Loucy (cell line): ENCODE results near the gene FIGN.

Source experiments
- CTCF ChIP-seq: fragments of 200-600 bp; sonication (generic); conservative IDR thresholded peaks from 2 replicates; pipeline ENCODE4 v1.5.1; 2014; ENCODE audit warnings: mild to moderate bottlenecking, antibody characterized with exemption, low read length
- EZH2phosphoT487 ChIP-seq: fragments of 200-600 bp; IDR thresholded peaks from 2 replicates; pipeline ENCODE4 v1.6.1; 2018; ENCODE audit warnings: antibody characterized with exemption, mild to moderate bottlenecking, moderate library complexity, borderline replicate concordance

- TF ChIP-seq CTCF (no peak), EZH2phosphoT487 (no peak)
Observed at GRCh38 chr2:163612332-163612731, 123.5 kb downstream of the FIGN start.
